A549 (cell line): ENCODE measurements around the gene ZBTB20. TPM values are rescaled to one million over a fixed set of nuclear protein-coding genes. Genes with fewer than 3 reads are reported as not detected.

Source experiments
- ATAC-seq, 2 experiments: fragments of 200-7000 bp in 1 of 2; fragments of >200 bp in 1 of 2; cut with Nextera tagmentation in 1 of 2; cut with Tn5 transposase in 1 of 2; 3 replicates each; pipeline versions ENCODE4 v1.8.0 to v1.9.1; 2018 to 2020; ENCODE audit warnings: mild to moderate bottlenecking in 1 of 2, moderate library complexity in 1 of 2
- CTCF ChIA-PET: fragments of 300-600 bp; sonication (Branson Sonifier 250); formaldehyde crosslinking; extraction: SDS; loops from one replicate; lab custom pipeline; 2021; ENCODE audit warnings: antibody characterized with exemption, inconsistent platforms; lab: Yijun Ruan, JAX
- POLR2A ChIA-PET: fragments of 350-600 bp; formaldehyde crosslinking; extraction: SDS; loops from one replicate; lab custom pipeline; 2021; ENCODE audit warnings: antibody characterized with exemption, inconsistent platforms; lab: Yijun Ruan, JAX
- DNase-seq, 2 experiments: peaks; one replicate each; pipeline versions ENCODE4 v3.0.0 to v3.0.0-alpha.2; 2011 to 2016; ENCODE audit warnings: low read depth in 1 of 2, low spot score in 1 of 2
- FAIRE-seq: peaks from 2 replicates; lab custom pipeline; 2011; peaks lifted over from hg19 to GRCh38; lab: Jason Lieb, UNC
- H3K27ac ChIP-seq, 2 experiments: fragments of >200 bp; sonication (Bioruptor Twin); formaldehyde crosslinking; 3 replicates each; pipeline ENCODE4 v1.5.1; 2016 to 2017
- H3K4me1 ChIP-seq: fragments of >200 bp; sonication (Bioruptor Twin); formaldehyde crosslinking; 3 replicates; pipeline ENCODE4 v1.6.1; 2016
- H3K4me2 ChIP-seq: fragments of >200 bp; sonication (Bioruptor Twin); formaldehyde crosslinking; 3 replicates; pipeline ENCODE4 v1.6.1; 2016
- H3K4me3 ChIP-seq: fragments of >200 bp; sonication (Bioruptor Twin); formaldehyde crosslinking; 3 replicates; pipeline ENCODE4 v1.5.1; 2016
- H3K9me3 ChIP-seq: fragments of >200 bp; sonication (Bioruptor Twin); formaldehyde crosslinking; 3 replicates; pipeline ENCODE4 v1.6.1; 2016
- BHLHE40 ChIP-seq: IDR thresholded peaks from 2 replicates; pipeline ENCODE4 v1.6.1; 2012; ENCODE audit warnings: low read depth, low read length, inconsistent platforms
- CBX8 ChIP-seq: fragments of 200-600 bp; sonication (generic); IDR thresholded peaks from 2 replicates; pipeline ENCODE4 v1.6.1; 2016
- CEBPB ChIP-seq, 2 experiments: fragments of >200 bp in 1 of 2; sonication (Bioruptor Twin) in 1 of 2; formaldehyde crosslinking in 1 of 2; IDR thresholded peaks; 2 replicates each; pipeline ENCODE4 v1.6.1; 2012 to 2016
- GATA3 ChIP-seq: IDR thresholded peaks from 2 replicates; pipeline ENCODE4 v1.6.1; 2012; ENCODE audit warnings: borderline replicate concordance
- HDAC2 ChIP-seq: fragments of 200-600 bp; sonication (generic); IDR thresholded peaks from 2 replicates; pipeline ENCODE4 v1.6.1; 2016
- HEYL ChIP-seq: fragments of 250-450 bp; sonication (Bioruptor Pico); IDR thresholded peaks from 2 replicates; pipeline ENCODE4 v1.8.0; 2021; ENCODE audit warnings: mild to moderate bottlenecking, moderate library complexity
- HOXA7 ChIP-seq: fragments of 250-450 bp; sonication (Bioruptor Pico); IDR thresholded peaks from 2 replicates; pipeline ENCODE4 v1.5.0; 2020; ENCODE audit warnings: mild to moderate bottlenecking, moderate library complexity
- HOXB13 ChIP-seq: fragments of 250-450 bp; sonication (Bioruptor Pico); IDR thresholded peaks from 2 replicates; pipeline ENCODE4 v1.5.0; 2020; ENCODE audit warnings: low read depth, mild to moderate bottlenecking, moderate library complexity
- KDM1A ChIP-seq: fragments of 200-600 bp; sonication (generic); IDR thresholded peaks from 2 replicates; pipeline ENCODE4 v1.6.1; 2016; ENCODE audit warnings: low read depth, mild to moderate bottlenecking
- MYC ChIP-seq: IDR thresholded peaks from 2 replicates; pipeline ENCODE4 v1.6.1; 2012; ENCODE audit warnings: mild to moderate bottlenecking, inconsistent platforms, low read length, improper control_type of control experiment, borderline replicate concordance
- NFE2L2 ChIP-seq: fragments of 150-350 bp; conservative IDR thresholded peaks from 2 replicates; pipeline ENCODE4 v1.6.1; 2014; ENCODE audit warnings: low read length
- NPAS2 ChIP-seq: fragments of 250-450 bp; sonication (Bioruptor Pico); IDR thresholded peaks from 2 replicates; pipeline ENCODE4 v1.8.0; 2022; ENCODE audit warnings: mild to moderate bottlenecking, moderate library complexity, borderline replicate concordance
- POLR2A ChIP-seq: IDR thresholded peaks from 2 replicates; pipeline ENCODE4 v1.6.1; 2012; ENCODE audit warnings: mild to moderate bottlenecking, low read length
- POLR2AphosphoS2 ChIP-seq: conservative IDR thresholded peaks from 2 replicates; pipeline ENCODE4 v1.6.1; 2012; ENCODE audit warnings: low read length, improper control_type of control experiment, inconsistent platforms
- RAD21 ChIP-seq, 2 experiments: fragments of >200 bp in 1 of 2; sonication (Bioruptor Twin) in 1 of 2; formaldehyde crosslinking in 1 of 2; IDR thresholded peaks in 1 of 2; conservative IDR thresholded peaks in 1 of 2; 2 replicates in 1 of 2; 3 replicates in 1 of 2; pipeline ENCODE4 v1.6.1; 2012 to 2018; ENCODE audit warnings: inconsistent platforms in 1 of 2
- RCOR1 ChIP-seq: fragments of 150-350 bp; IDR thresholded peaks from 2 replicates; pipeline ENCODE4 v1.6.1; 2014; ENCODE audit warnings: antibody characterized with exemption, low read length, low read depth
- TFCP2L1 ChIP-seq: fragments of 250-450 bp; sonication (Bioruptor Pico); IDR thresholded peaks from 2 replicates; pipeline ENCODE4 v1.5.0; 2021; ENCODE audit warnings: mild to moderate bottlenecking
- TP53 ChIP-seq: fragments of 250-450 bp; sonication (Bioruptor Pico); IDR thresholded peaks from 2 replicates; pipeline ENCODE4 v1.5.0; 2021; ENCODE audit warnings: mild to moderate bottlenecking, moderate library complexity
- ZSCAN20 ChIP-seq: fragments of 250-450 bp; sonication (Bioruptor Pico); IDR thresholded peaks from 2 replicates; pipeline ENCODE4 v1.8.0; 2022; ENCODE audit warnings: mild to moderate bottlenecking, moderate library complexity
- WGBS: methylation state at CpG from one replicate; pipeline ENCODE4 v1.1.6; 2017; ENCODE audit errors: missing lambda C conversion rate; 5-methylcytosine and 5-hydroxymethylcytosine counted together
- polyA plus RNA-seq, 4 experiments: library from polyadenylated mRNA; depleted of rRNA in 3 of 4; stranded (reverse); fragments of >200 nt; fragmentation: RNase III in 1 of 4; extraction: RNeasy Plus Mini Kit Qiagen cat#74134 plus additional on column Dnase treatment in 1 of 4; gene quantifications; 2 replicates in 3 of 4; 3 replicates in 1 of 4; pipeline ENCODE4 v1.2.3, GENCODE V29; 2011 to 2017
- TF ChIP-seq, protein P1 (sequence below): IDR thresholded peaks from 2 replicates; pipeline ENCODE4 v1.6.1; 2012
- TF ChIP-seq, protein P2 (sequence below): fragments of >200 bp; sonication (Bioruptor Twin); formaldehyde crosslinking; IDR thresholded peaks from 2 replicates; pipeline ENCODE4 v1.6.1; 2016
- TF ChIP-seq, protein P3 (sequence below): fragments of >200 bp; sonication (Bioruptor Twin); formaldehyde crosslinking; IDR thresholded peaks from 3 replicates; pipeline ENCODE4 v1.5.1; 2016
- TF ChIP-seq, protein P4 (sequence below): fragments of >200 bp; sonication (Bioruptor Twin); formaldehyde crosslinking; IDR thresholded peaks from 3 replicates; pipeline ENCODE4 v1.6.1; 2016
- TF ChIP-seq, protein P5 (sequence below): fragments of 150-350 bp; IDR thresholded peaks from 2 replicates; pipeline ENCODE4 v1.6.1; 2014; ENCODE audit warnings: low read depth, mild to moderate bottlenecking, low read length
- TF ChIP-seq, protein P6 (sequence below): IDR thresholded peaks from 2 replicates; pipeline ENCODE4 v1.6.1; 2012

The ZBTB20 gene
- polyA plus RNA-seq, 2 of the 4 experiments (the other 2 are of a cell fraction): 0.85 to 5.0 TPM

DNA sequence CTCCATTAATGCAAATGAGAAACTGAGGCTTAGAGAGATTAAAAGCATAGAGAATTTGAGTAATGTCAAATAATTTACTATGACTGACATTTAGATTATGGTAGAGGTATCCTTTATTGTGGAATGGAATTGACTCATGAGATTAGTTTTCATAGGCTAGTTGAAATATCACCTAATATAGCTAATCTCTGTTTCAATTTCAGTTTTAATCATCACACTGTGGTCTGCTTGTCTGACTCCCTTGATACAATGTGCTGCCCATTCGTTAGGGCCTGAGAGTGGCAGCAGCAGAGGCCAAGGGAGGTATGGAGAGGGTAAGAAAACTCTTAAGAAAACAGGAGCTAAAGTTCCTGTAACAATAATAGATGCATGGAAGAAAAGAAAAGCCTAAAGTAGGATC, 13.2 kb upstream of the ZBTB20 start:
- no peak overlapping the region for H3K4me3 ChIP-seq
- POLR2A ChIA-PET: no interaction called here
- TF ChIP-seq ZSCAN20 (CRISPR knock-in tag) (no peak), TP53 (no peak), KDM1A (no peak), NPAS2 (CRISPR knock-in tag) (no peak), HEYL (CRISPR knock-in tag) (no peak), GATA3 (no peak), HOXB13 (no peak), RCOR1 (no peak), CEBPB (IDR thresholded peaks at IDR 0.05) (no peak), MYC (no peak), TFCP2L1 (CRISPR knock-in tag) (no peak), RAD21 (conservative IDR thresholded peaks at IDR 0.05 in 1 of 2, IDR thresholded peaks at IDR 0.05 in 1 of 2) (no peak), NFE2L2 (no peak), POLR2AphosphoS2 (no peak)
- TF ChIP-seq, protein P1, sequence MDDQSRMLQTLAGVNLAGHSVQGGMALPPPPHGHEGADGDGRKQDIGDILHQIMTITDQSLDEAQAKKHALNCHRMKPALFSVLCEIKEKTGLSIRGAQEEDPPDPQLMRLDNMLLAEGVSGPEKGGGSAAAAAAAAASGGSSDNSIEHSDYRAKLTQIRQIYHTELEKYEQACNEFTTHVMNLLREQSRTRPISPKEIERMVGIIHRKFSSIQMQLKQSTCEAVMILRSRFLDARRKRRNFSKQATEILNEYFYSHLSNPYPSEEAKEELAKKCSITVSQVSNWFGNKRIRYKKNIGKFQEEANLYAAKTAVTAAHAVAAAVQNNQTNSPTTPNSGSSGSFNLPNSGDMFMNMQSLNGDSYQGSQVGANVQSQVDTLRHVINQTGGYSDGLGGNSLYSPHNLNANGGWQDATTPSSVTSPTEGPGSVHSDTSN: no peak
- TF ChIP-seq, protein P2, sequence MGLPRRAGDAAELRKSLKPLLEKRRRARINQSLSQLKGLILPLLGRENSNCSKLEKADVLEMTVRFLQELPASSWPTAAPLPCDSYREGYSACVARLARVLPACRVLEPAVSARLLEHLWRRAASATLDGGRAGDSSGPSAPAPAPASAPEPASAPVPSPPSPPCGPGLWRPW: no peak
- TF ChIP-seq, protein P3, sequence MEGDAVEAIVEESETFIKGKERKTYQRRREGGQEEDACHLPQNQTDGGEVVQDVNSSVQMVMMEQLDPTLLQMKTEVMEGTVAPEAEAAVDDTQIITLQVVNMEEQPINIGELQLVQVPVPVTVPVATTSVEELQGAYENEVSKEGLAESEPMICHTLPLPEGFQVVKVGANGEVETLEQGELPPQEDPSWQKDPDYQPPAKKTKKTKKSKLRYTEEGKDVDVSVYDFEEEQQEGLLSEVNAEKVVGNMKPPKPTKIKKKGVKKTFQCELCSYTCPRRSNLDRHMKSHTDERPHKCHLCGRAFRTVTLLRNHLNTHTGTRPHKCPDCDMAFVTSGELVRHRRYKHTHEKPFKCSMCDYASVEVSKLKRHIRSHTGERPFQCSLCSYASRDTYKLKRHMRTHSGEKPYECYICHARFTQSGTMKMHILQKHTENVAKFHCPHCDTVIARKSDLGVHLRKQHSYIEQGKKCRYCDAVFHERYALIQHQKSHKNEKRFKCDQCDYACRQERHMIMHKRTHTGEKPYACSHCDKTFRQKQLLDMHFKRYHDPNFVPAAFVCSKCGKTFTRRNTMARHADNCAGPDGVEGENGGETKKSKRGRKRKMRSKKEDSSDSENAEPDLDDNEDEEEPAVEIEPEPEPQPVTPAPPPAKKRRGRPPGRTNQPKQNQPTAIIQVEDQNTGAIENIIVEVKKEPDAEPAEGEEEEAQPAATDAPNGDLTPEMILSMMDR: no peak
- TF ChIP-seq, protein P4, sequence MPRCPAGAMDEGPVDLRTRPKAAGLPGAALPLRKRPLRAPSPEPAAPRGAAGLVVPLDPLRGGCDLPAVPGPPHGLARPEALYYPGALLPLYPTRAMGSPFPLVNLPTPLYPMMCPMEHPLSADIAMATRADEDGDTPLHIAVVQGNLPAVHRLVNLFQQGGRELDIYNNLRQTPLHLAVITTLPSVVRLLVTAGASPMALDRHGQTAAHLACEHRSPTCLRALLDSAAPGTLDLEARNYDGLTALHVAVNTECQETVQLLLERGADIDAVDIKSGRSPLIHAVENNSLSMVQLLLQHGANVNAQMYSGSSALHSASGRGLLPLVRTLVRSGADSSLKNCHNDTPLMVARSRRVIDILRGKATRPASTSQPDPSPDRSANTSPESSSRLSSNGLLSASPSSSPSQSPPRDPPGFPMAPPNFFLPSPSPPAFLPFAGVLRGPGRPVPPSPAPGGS: no peak
- TF ChIP-seq, protein P5, sequence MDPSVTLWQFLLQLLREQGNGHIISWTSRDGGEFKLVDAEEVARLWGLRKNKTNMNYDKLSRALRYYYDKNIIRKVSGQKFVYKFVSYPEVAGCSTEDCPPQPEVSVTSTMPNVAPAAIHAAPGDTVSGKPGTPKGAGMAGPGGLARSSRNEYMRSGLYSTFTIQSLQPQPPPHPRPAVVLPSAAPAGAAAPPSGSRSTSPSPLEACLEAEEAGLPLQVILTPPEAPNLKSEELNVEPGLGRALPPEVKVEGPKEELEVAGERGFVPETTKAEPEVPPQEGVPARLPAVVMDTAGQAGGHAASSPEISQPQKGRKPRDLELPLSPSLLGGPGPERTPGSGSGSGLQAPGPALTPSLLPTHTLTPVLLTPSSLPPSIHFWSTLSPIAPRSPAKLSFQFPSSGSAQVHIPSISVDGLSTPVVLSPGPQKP: no peak
- TF ChIP-seq, protein P6, sequence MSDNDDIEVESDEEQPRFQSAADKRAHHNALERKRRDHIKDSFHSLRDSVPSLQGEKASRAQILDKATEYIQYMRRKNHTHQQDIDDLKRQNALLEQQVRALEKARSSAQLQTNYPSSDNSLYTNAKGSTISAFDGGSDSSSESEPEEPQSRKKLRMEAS: no peak
- TF ChIP-seq, all 56 proteins: peak for 0
- Histone ChIP-seq H3K4me2 (no peak overlapping the region), H3K4me1 (no peaks in the 10 kb centered on the region), H3K9me3 (peaks cover 7% of the 10 kb centered on the region; the same call in 1 of the 3 replicates), H3K27ac (no peak overlapping the region)
- CTCF ChIA-PET: no interaction called here
- DNase-seq: no peak
- no peak for FAIRE-seq
- whole genome bisulfite sequencing: 19% methylated on average over 1 of the region's 1 CpG
- ATAC-seq: no peak

DNA sequence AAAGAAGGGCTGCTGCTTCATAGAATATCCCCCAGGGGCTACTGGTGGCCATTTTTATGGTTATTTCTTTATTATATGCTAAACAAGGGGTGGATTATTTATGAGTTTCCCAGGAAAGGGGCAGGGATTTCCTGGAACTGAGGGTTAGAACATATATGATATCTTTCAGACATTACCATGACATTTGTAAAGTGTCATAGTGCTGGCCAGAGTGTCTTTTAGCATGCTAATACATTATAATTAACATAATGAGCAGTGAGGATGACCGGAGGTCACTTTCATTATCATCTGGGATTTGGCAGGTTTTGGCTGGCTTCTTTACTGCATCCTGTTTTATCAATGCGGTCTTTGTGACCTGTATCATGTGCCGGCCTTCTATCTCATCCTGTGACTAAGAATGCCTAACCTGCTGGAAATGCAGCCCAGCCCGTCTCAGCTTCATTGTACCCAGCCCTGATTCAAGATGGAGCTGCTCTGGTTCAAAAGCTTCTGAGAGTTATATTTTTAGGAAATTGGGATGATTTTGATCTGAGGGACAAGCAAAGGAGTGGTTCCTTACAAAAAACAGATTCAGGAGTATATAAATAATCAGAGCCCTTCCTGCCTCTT, 9.1 kb upstream of the ZBTB20 start:
- CTCF ChIA-PET: no interaction called here
- ATAC-seq: no peak
- WGBS: 56% methylated on average over 4 of the region's 4 CpGs

More for the DNA sequence above, 9.1 kb upstream of the ZBTB20 start:
- no peak for TF ChIP-seq RAD21 (conservative IDR thresholded peaks at IDR 0.05 in 1 of 2, IDR thresholded peaks at IDR 0.05 in 1 of 2)
- no peak for TF ChIP-seq HOXA7 (CRISPR knock-in tag)
- TF ChIP-seq GATA3: no peak
- no peak for TF ChIP-seq BHLHE40
- TF ChIP-seq HDAC2: no peak
- no peak for TF ChIP-seq CBX8
- TF ChIP-seq POLR2A: no peak
- Histone ChIP-seq H3K4me2 (no peak overlapping the region), H3K27ac (no peak overlapping the region), H3K4me1 (no peaks in the 10 kb centered on the region), H3K9me3 (peaks cover 7% of the 10 kb centered on the region; the same call in 1 of the 3 replicates), H3K4me3 (no peak overlapping the region)
- POLR2A ChIA-PET: no interaction called here
- FAIRE-seq (no peak), DNase-seq (no peak)
